ENCODE data around the gene HHAT. TPM values are rescaled to one million over a fixed set of nuclear protein-coding genes. Genes with fewer than 3 reads are reported as not detected.

HHAT gene
- total and polyA plus RNA-seq, 2 of the 13 experiments (the other 11 are each of a cell fraction or from before 2014, with no cell fraction given) = 2.6 to 4.9 TPM

DNA sequence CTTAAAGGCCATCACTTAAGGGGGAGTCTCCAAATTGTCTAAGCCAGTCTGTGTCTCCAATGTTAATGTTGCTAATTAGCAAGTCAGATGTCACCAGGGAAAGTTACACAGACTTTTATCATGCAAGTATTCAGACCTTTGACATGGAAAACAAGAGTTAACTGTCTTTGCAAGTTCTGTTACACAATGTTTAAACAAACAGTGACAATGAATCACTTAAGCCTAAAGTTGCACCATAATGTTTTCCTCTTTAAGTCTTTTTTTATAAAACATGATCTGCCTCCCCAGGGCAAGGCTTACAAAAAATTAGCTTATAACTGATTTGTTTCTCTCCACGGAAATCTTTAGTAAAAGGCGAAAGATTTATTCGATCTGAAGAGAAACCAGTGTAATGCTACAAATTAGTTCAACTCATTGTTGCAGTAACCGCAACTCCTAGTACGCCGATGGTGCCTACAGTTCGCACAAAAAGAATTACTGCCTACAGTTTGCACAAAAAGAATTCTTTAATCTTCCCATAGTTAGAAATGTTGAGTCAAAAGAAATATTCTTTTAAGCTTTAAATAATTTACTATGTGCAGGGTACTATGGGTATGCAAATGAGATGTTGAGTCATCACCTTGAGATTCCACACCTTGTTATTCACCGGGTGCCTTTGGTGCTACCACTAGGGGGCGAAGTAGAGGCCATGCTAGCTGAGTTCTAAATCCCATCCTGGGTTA is 45.3 kb downstream of the HHAT start (continued):
- TF ChIP-seq TRIM24 (CRISPR knock-in tag; IDR thresholded peaks at IDR 0.05) (no peak; the same call in 1 of the 2 replicates), ZNF143 (CRISPR knock-in tag; IDR thresholded peaks at IDR 0.05) (peak; percentile 86), TAF1 (CRISPR knock-in tag; IDR thresholded peaks at IDR 0.05) (no peak), ZNF792 (CRISPR knock-in tag; IDR thresholded peaks at IDR 0.05) (peak; percentile 69), NKX3-1 (CRISPR knock-in tag; IDR thresholded peaks at IDR 0.05) (peak; percentile 89), ZNF101 (CRISPR knock-in tag; IDR thresholded peaks at IDR 0.05; ENCODE audit: borderline replicate concordance, low read depth) (no peak), ZNF225 (CRISPR knock-in tag; IDR thresholded peaks at IDR 0.05) (no peak), ZNF292 (CRISPR knock-in tag; IDR thresholded peaks at IDR 0.05; ENCODE audit: borderline replicate concordance, low read depth) (peak; percentile 33; the same call in 1 of the 2 replicates), RFX5 (IDR thresholded peaks at IDR 0.05; ENCODE audit: low read depth, low read length) (peak; percentile 91), ZSCAN22 (CRISPR knock-in tag; IDR thresholded peaks at IDR 0.05) (no peak), CEBPB (IDR thresholded peaks at IDR 0.05; ENCODE audit: borderline replicate concordance, low read depth, low read length) (peak; percentile 99), ZNF703 (CRISPR knock-in tag; IDR thresholded peaks at IDR 0.05; ENCODE audit: borderline replicate concordance) (no peak), MED1 (CRISPR knock-in tag; IDR thresholded peaks at IDR 0.05) (peak; percentile 83), SOX6 (IDR thresholded peaks at IDR 0.05) (no peak), SOX6 (CRISPR knock-in tag; IDR thresholded peaks at IDR 0.05) (peak; percentile 92), CREM (IDR thresholded peaks at IDR 0.05) (peak; percentile 75), CREM (CRISPR knock-in tag; IDR thresholded peaks at IDR 0.05) (no peak), AGO1 (IDR thresholded peaks at IDR 0.05; ENCODE audit: low read depth, low read length, poor library complexity, severe bottlenecking) (no peak), FOXK1 (CRISPR knock-in tag; IDR thresholded peaks at IDR 0.05; ENCODE audit: borderline replicate concordance, low read depth) (0 out of 2 replicates have a peak, but pooled peaks have one; percentile 60), HNF4G (IDR thresholded peaks at IDR 0.05; ENCODE audit: borderline replicate concordance, low read depth, low read length) (peak; percentile 74), HNF4G (CRISPR knock-in tag; IDR thresholded peaks at IDR 0.05; ENCODE audit: borderline replicate concordance, low read depth) (no peak), ASH2L (IDR thresholded peaks at IDR 0.05; ENCODE audit: insufficient read length, low read depth, low read length) (peak; percentile 87), TBX2 (CRISPR knock-in tag; IDR thresholded peaks at IDR 0.05; ENCODE audit: borderline replicate concordance) (peak; percentile 77), GATAD2A (CRISPR knock-in tag; IDR thresholded peaks at IDR 0.05) (peak; percentile 94)
- TF ChIP-seq, protein P1, sequence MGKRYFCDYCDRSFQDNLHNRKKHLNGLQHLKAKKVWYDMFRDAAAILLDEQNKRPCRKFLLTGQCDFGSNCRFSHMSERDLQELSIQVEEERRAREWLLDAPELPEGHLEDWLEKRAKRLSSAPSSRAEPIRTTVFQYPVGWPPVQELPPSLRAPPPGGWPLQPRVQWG (CRISPR knock-in tag; IDR thresholded peaks at IDR 0.05; ENCODE audit: borderline replicate concordance, low read depth) = no peak
- TF ChIP-seq, protein P2, sequence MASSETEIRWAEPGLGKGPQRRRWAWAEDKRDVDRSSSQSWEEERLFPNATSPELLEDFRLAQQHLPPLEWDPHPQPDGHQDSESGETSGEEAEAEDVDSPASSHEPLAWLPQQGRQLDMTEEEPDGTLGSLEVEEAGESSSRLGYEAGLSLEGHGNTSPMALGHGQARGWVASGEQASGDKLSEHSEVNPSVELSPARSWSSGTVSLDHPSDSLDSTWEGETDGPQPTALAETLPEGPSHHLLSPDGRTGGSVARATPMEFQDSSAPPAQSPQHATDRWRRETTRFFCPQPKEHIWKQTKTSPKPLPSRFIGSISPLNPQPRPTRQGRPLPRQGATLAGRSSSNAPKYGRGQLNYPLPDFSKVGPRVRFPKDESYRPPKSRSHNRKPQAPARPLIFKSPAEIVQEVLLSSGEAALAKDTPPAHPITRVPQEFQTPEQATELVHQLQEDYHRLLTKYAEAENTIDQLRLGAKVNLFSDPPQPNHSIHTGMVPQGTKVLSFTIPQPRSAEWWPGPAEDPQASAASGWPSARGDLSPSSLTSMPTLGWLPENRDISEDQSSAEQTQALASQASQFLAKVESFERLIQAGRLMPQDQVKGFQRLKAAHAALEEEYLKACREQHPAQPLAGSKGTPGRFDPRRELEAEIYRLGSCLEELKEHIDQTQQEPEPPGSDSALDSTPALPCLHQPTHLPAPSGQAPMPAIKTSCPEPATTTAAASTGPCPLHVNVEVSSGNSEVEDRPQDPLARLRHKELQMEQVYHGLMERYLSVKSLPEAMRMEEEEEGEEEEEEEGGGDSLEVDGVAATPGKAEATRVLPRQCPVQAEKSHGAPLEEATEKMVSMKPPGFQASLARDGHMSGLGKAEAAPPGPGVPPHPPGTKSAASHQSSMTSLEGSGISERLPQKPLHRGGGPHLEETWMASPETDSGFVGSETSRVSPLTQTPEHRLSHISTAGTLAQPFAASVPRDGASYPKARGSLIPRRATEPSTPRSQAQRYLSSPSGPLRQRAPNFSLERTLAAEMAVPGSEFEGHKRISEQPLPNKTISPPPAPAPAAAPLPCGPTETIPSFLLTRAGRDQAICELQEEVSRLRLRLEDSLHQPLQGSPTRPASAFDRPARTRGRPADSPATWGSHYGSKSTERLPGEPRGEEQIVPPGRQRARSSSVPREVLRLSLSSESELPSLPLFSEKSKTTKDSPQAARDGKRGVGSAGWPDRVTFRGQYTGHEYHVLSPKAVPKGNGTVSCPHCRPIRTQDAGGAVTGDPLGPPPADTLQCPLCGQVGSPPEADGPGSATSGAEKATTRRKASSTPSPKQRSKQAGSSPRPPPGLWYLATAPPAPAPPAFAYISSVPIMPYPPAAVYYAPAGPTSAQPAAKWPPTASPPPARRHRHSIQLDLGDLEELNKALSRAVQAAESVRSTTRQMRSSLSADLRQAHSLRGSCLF (CRISPR knock-in tag; IDR thresholded peaks at IDR 0.05; ENCODE audit: borderline replicate concordance) = no peak
- TF ChIP-seq, protein P3, sequence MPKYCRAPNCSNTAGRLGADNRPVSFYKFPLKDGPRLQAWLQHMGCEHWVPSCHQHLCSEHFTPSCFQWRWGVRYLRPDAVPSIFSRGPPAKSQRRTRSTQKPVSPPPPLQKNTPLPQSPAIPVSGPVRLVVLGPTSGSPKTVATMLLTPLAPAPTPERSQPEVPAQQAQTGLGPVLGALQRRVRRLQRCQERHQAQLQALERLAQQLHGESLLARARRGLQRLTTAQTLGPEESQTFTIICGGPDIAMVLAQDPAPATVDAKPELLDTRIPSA (CRISPR knock-in tag; IDR thresholded peaks at IDR 0.05; ENCODE audit: borderline replicate concordance) = no peak
